Neural cell (in vitro differentiated cells): ENCODE results near the gene ODAD3.

Experiments
- EZH2 ChIP-seq: fragments of 200-600, 300-800 bp; shearing (Covaris generic), sonication (generic); IDR thresholded peaks from 2 replicates; pipeline ENCODE4 v1.6.1; 2014; ENCODE audit warnings: antibody characterized with exemption, low read length, borderline replicate concordance, mild to moderate bottlenecking; ENCODE audit not compliant: insufficient read depth, poor library complexity, severe bottlenecking
- POLR2AphosphoS5 ChIP-seq: IDR thresholded peaks from 2 replicates; pipeline ENCODE4 v1.6.1; 2012

GRCh38 chr19:11475861-11476260, 40.9 kb upstream of the ODAD3 start:
- TF ChIP-seq EZH2 (no peak), POLR2AphosphoS5 (no peak)
